Endothelial cell of umbilical vein (primary cell): Measurements from ENCODE around the gene SCAF8. TPM values are rescaled to one million over a fixed set of nuclear protein-coding genes. Genes with fewer than 3 reads are reported as not detected.

Source experiments
- BruUV-seq: library from RNA; stranded (reverse); fragments of 400-500 nt; replicated peaks from 2 replicates; lab custom pipeline; 2021; lab: Mats Ljungman, UMichigan
- CTCF ChIA-PET: fragments of 300-600, 350-600 bp; sonication (Branson Sonifier 250); formaldehyde crosslinking; loops from one replicate; lab custom pipeline; 2021; ENCODE audit warnings: antibody characterized with exemption, inconsistent platforms; lab: Charles Lee
- POLR2A ChIA-PET: fragments of 300-600, 350-600 bp; sonication (Branson Sonifier 250); formaldehyde crosslinking; loops from one replicate; lab custom pipeline; 2021; ENCODE audit warnings: antibody characterized with exemption, inconsistent platforms; lab: Charles Lee
- DNase-seq: peaks from one replicate; pipeline ENCODE4 v3.0.0-alpha.2; 2011; ENCODE audit warnings: low read depth, low spot score
- FAIRE-seq: peaks from 2 replicates; lab custom pipeline; 2011; peaks lifted over from hg19 to GRCh38; lab: Jason Lieb, UNC
- H2AFZ ChIP-seq: 2 replicates; pipeline ENCODE4 v1.6.0; 2012; ENCODE audit warnings: low read depth, low read length, control low read depth, inconsistent platforms
- H3K27ac ChIP-seq: 2 replicates; pipeline ENCODE4 v1.5.1; 2011; ENCODE audit warnings: low read depth, mild to moderate bottlenecking, control low read depth, low read length, moderate library complexity; ENCODE audit not compliant: insufficient read depth
- H3K27me3 ChIP-seq, 2 experiments: 2 replicates each; pipeline versions ENCODE4 v1.6.0 to v1.6.1; 2011; ENCODE audit warnings: low read length in 2 of 2, mixed read lengths in 1 of 2; ENCODE audit not compliant: control insufficient read depth in 2 of 2, insufficient read depth in 2 of 2
- H3K36me3 ChIP-seq, 2 experiments: 2 replicates in 1 of 2; 3 replicates in 1 of 2; pipeline ENCODE4 v1.5.1; 2011; ENCODE audit warnings: low read length in 2 of 2, mild to moderate bottlenecking in 1 of 2, moderate library complexity in 1 of 2; ENCODE audit not compliant: control insufficient read depth in 2 of 2, insufficient read depth in 2 of 2; ENCODE audit errors: extremely low read depth in 1 of 2
- H3K4me1 ChIP-seq: 3 replicates; pipeline ENCODE4 v1.5.1; 2011; ENCODE audit warnings: mild to moderate bottlenecking, low read length; ENCODE audit not compliant: control insufficient read depth, insufficient read depth; ENCODE audit errors: extremely low read depth
- H3K4me2 ChIP-seq: 2 replicates; pipeline ENCODE4 v1.6.1; 2011; ENCODE audit warnings: low read length, control low read depth, mixed read lengths; ENCODE audit not compliant: insufficient read depth
- H3K4me3 ChIP-seq, 3 experiments: fragments of 200-600 bp in 1 of 3; sonication (generic), shearing (Covaris generic) in 1 of 3; replicated peaks in 1 of 3; 2 replicates each; pipeline ENCODE4 v1.5.1; 2011 to 2016; ENCODE audit warnings: control low read depth in 3 of 3, low read length in 3 of 3, mild to moderate bottlenecking in 2 of 3, inconsistent platforms in 1 of 3, low read depth in 1 of 3, moderate library complexity in 1 of 3; ENCODE audit not compliant: insufficient read depth in 1 of 3
- H3K79me2 ChIP-seq: 2 replicates; pipeline ENCODE4 v1.6.0; 2012; ENCODE audit warnings: low read length, inconsistent platforms; ENCODE audit not compliant: control insufficient read depth, insufficient read depth
- H3K9ac ChIP-seq: replicated peaks from 2 replicates; pipeline ENCODE3; 2011; ENCODE audit warnings: low read length, control low read depth; ENCODE audit not compliant: insufficient read depth; ENCODE audit errors: extremely low read depth
- H3K9me1 ChIP-seq: replicated peaks from 3 replicates; pipeline ENCODE4 v1.6.0; 2011; ENCODE audit warnings: mild to moderate bottlenecking, low read length; ENCODE audit not compliant: control insufficient read depth, insufficient read depth; ENCODE audit errors: extremely low read depth
- H3K9me3 ChIP-seq: replicated peaks from 2 replicates; pipeline ENCODE4 v1.5.1; 2012; ENCODE audit warnings: low read length, inconsistent platforms; ENCODE audit not compliant: control insufficient read depth, insufficient read depth
- H4K20me1 ChIP-seq: replicated peaks from 2 replicates; pipeline ENCODE3; 2011; ENCODE audit warnings: mild to moderate bottlenecking, low read length; ENCODE audit not compliant: control insufficient read depth, insufficient read depth; ENCODE audit errors: extremely low read depth
- CTCF ChIP-seq, 2 donors: IDR thresholded peaks; 1 replicate in 1 of 2; 2 replicates in 1 of 2; pipeline ENCODE4 v1.5.1; 2011; ENCODE audit warnings: low read length in 2 of 2, mild to moderate bottlenecking in 2 of 2, moderate library complexity in 2 of 2, control low read depth in 1 of 2, inconsistent platforms in 1 of 2, low read depth in 1 of 2; ENCODE audit not compliant: insufficient read depth in 1 of 2; ENCODE audit errors: extremely low read depth in 1 of 2
- EZH2 ChIP-seq: IDR thresholded peaks from 2 replicates; pipeline ENCODE4 v1.6.1; 2012; ENCODE audit warnings: borderline replicate concordance, low read depth, mild to moderate bottlenecking, moderate library complexity, low read length, inconsistent platforms; ENCODE audit not compliant: severe bottlenecking
- FOS ChIP-seq: IDR thresholded peaks from 2 replicates; pipeline ENCODE4 v1.6.1; 2011; ENCODE audit warnings: mild to moderate bottlenecking, low read length, moderate library complexity, borderline replicate concordance; ENCODE audit not compliant: insufficient read depth
- GATA2 ChIP-seq: IDR thresholded peaks from 2 replicates; pipeline ENCODE4 v1.7.0; 2011; ENCODE audit warnings: low read depth, mild to moderate bottlenecking, moderate library complexity, mixed read lengths, low read length; ENCODE audit not compliant: insufficient read length, insufficient read depth
- JUN ChIP-seq: IDR thresholded peaks from 2 replicates; pipeline ENCODE4 v1.6.1; 2011; ENCODE audit warnings: borderline replicate concordance, low read depth; ENCODE audit not compliant: insufficient read length, insufficient read depth
- MAX ChIP-seq: IDR thresholded peaks from 2 replicates; pipeline ENCODE4 v1.6.1; 2011; ENCODE audit not compliant: insufficient read depth, insufficient read length
- MYC ChIP-seq: IDR thresholded peaks from one replicate; pipeline ENCODE4 v1.6.1; 2011; ENCODE audit warnings: mild to moderate bottlenecking, low read depth, low read length
- POLR2A ChIP-seq: IDR thresholded peaks from 2 replicates; pipeline ENCODE4 v1.6.1; 2012; ENCODE audit warnings: low read depth, mild to moderate bottlenecking, control low read depth, low read length
- POLR2AphosphoS5 ChIP-seq: IDR thresholded peaks from 2 replicates; pipeline ENCODE4 v1.6.1; 2012; ENCODE audit warnings: low read depth, mild to moderate bottlenecking, control low read depth, low read length, moderate library complexity; ENCODE audit not compliant: insufficient read depth
- dilution Hi-C: fragments of 300-500 bp; cut with MboI; formaldehyde crosslinking; loops from one replicate; pipeline ENCODE4 v1.15.0; 2019; ENCODE audit warnings: low sequenced_read_pairs; ENCODE audit not compliant: extremely low pct_ligation_motif_present
- intact Hi-C: fragments of 100-400 bp; cut with micrococcal nuclease; formaldehyde crosslinking; loops from one replicate; pipeline ENCODE4 v1.10.0; 2022
- polyA plus RNA-seq, 4 experiments: library from polyadenylated mRNA; depleted of rRNA in 3 of 4; stranded (reverse) in 3 of 4; unstranded in 1 of 4; fragments of >200 nt; gene quantifications; 2 replicates each; pipeline versions ENCODE4 v1.2.1 to v1.2.3, GENCODE V29; 2011 to 2012; ENCODE audit warnings: missing spikeins in 1 of 4
- total RNA-seq: library from RNA; stranded (reverse); gene quantifications from 2 replicates; pipeline ENCODE4 v1.2.3, GENCODE V29; 2021

The SCAF8 gene
- total and polyA plus RNA-seq, 2 donors (not counting 3 experiments of a cell fraction or from before 2014, with no cell fraction given), result 11.7 to 37.8 TPM

- Histone ChIP-seq H3K4me1 (peaks cover 30% of the 10 kb centered on the region), H3K9ac (no peak overlapping the region), H3K9me3 (no peaks in the 10 kb centered on the region), H4K20me1 (peaks cover 4% of the 10 kb centered on the region), H2AFZ (no peak overlapping the region), H3K27ac (no peak overlapping the region), H3K4me3 (no peak overlapping the region), H3K4me2 (no peak overlapping the region), H3K79me2 (peaks cover 59% of the 10 kb centered on the region), H3K36me3 (peaks cover 4% of the 10 kb centered on the region in 2 experiments), H3K9me1 (no peaks in the 10 kb centered on the region), H3K27me3 (no peaks in the 10 kb centered on the region)
- FAIRE-seq, result no peak
- TF ChIP-seq MYC (no peak), POLR2A (no peak), POLR2AphosphoS5 (no peak), GATA2 (no peak), FOS (no peak), CTCF (IDR thresholded peaks at IDR 0.05; ENCODE audit: extremely low read depth in 1 of 2, insufficient read depth in 1 of 2, low read depth in 1 of 2, low read length in 2 of 2) (no peak), MAX (no peak), EZH2 (no peak), JUN (no peak)
- CTCF ChIA-PET, result interaction anchor here (1.5 to 2.1 kb wide), 2 partner anchors 10 to 33 kb away, joined by 4 to 5 read pairs; no protein-coding TSS in a partner anchor
- DNase-seq, result no peak
- dilution Hi-C loops (no loop called here), intact Hi-C loops (no loop called here)
- BruUV-seq, result no TSS peak
- POLR2A ChIA-PET, result no interaction called here
Measured at GRCh38 chr6:154835307-154835706, 102.1 kb downstream of the SCAF8 start.
